ENCODE measurements around the gene BRCA1. TPM values are rescaled to one million over a fixed set of nuclear protein-coding genes. Genes with fewer than 3 reads are reported as not detected.

The BRCA1 gene
- total RNA-seq, 1 donor from 2014 or later = 11.3 TPM

- DNase-seq = no peak
- TF ChIP-seq CTCF (IDR thresholded peaks at IDR 0.05; ENCODE audit: partially characterized antibody, unreplicated experiment) = no peak
- Mint-ChIP-seq H3K36me3 (ENCODE audit: unreplicated experiment) (no peaks in the 10 kb centered on the region), H3K27me3 (ENCODE audit: unreplicated experiment) (peaks cover 8% of the 10 kb centered on the region), H3K4me1 (ENCODE audit: low read depth, unreplicated experiment) (peaks cover 42% of the 10 kb centered on the region), H3K4me3 (ENCODE audit: unreplicated experiment) (peak overlapping the region; percentile 80), H3K9me3 (ENCODE audit: unreplicated experiment) (peaks cover 4% of the 10 kb centered on the region), H3K27ac (ENCODE audit: unreplicated experiment) (peak overlapping the region; percentile 67)
Observed at GRCh38 chr17:43027091-43028032, 97.8 kb downstream of the BRCA1 start.

- Mint-ChIP-seq H3K9me3 (ENCODE audit: unreplicated experiment) (peaks cover 4% of the 10 kb centered on the region), H3K36me3 (ENCODE audit: unreplicated experiment) (no peaks in the 10 kb centered on the region), H3K27ac (ENCODE audit: unreplicated experiment) (peak overlapping the region; percentile 68), H3K4me1 (ENCODE audit: low read depth, unreplicated experiment) (peaks cover 42% of the 10 kb centered on the region), H3K4me3 (ENCODE audit: unreplicated experiment) (peak overlapping the region; percentile 81), H3K27me3 (ENCODE audit: unreplicated experiment) (peaks cover 8% of the 10 kb centered on the region)
- DNase-seq = no peak
- no peak for TF ChIP-seq CTCF (IDR thresholded peaks at IDR 0.05; ENCODE audit: partially characterized antibody, unreplicated experiment)
Observed at GRCh38 chr17:43026595-43026994, 98.6 kb downstream of the BRCA1 start.

GRCh38 chr17:43025766-43026537, 99.2 kb downstream of the BRCA1 start:
- H3K4me1 Mint-ChIP-seq (ENCODE audit: low read depth, unreplicated experiment) = peaks cover 39% of the 10 kb centered on the region
- peak overlapping the region; percentile 89 for H3K4me3 Mint-ChIP-seq (ENCODE audit: unreplicated experiment)
- DNase-seq = no peak
- TF ChIP-seq CTCF (IDR thresholded peaks at IDR 0.05; ENCODE audit: partially characterized antibody, unreplicated experiment) = no peak
- H3K9me3 Mint-ChIP-seq (ENCODE audit: unreplicated experiment) = peaks cover 8% of the 10 kb centered on the region
- peak overlapping the region; percentile 68 for H3K27ac Mint-ChIP-seq (ENCODE audit: unreplicated experiment)
- H3K36me3 Mint-ChIP-seq (ENCODE audit: unreplicated experiment) = no peaks in the 10 kb centered on the region
- H3K27me3 Mint-ChIP-seq (ENCODE audit: unreplicated experiment) = peaks cover 9% of the 10 kb centered on the region

GRCh38 chr17:43025290-43025657, 99.9 kb downstream of the BRCA1 start:
- Mint-ChIP-seq H3K4me3 (ENCODE audit: unreplicated experiment) (peak overlapping the region; percentile 89), H3K27me3 (ENCODE audit: unreplicated experiment) (peaks cover 9% of the 10 kb centered on the region), H3K9me3 (ENCODE audit: unreplicated experiment) (peaks cover 8% of the 10 kb centered on the region), H3K4me1 (ENCODE audit: low read depth, unreplicated experiment) (peaks cover 34% of the 10 kb centered on the region), H3K36me3 (ENCODE audit: unreplicated experiment) (no peaks in the 10 kb centered on the region), H3K27ac (ENCODE audit: unreplicated experiment) (peak overlapping the region; percentile 92)
- no peak for DNase-seq
- no peak for TF ChIP-seq CTCF (IDR thresholded peaks at IDR 0.05; ENCODE audit: partially characterized antibody, unreplicated experiment)

Data from glutamatergic neuron (in vitro differentiated cells).